ENCODE results near the gene PDCD2. TPM values are rescaled to one million over a fixed set of nuclear protein-coding genes. Genes with fewer than 3 reads are reported as not detected.
"Not testable (repeated sequence)": the region's sequence is repeated elsewhere in the genome, so short reads cannot be mapped to it uniquely, and the experiment has no call there.

PDCD2 gene
- 100 to 1,000 TPM in 1 of 2 donors, 10 to 100 TPM in 1; 65.1 to 117 TPM for total RNA-seq

- Mint-ChIP-seq H3K27ac (peak within 1 kb of the TSS; percentile 85 to 96), H3K9me3 (no peaks in the 10 kb centered on the region), H3K36me3 (peaks cover 34 to 36% of the 10 kb centered on the region in 2 donors)
- peak; percentile 89 to 90 for DNase-seq (ENCODE audit: low spot score in 2 of 2)
- peak; percentile 98 for ATAC-seq
Measured at GRCh38 chr6:170584181-170584953, at the start of gene PDCD2. TSS of gene PDCD2 (minus strand) at chr6:170584637. CDS start at chr6:170584581, 56 bp downstream.

- not testable (repeated sequence) for H3K9me3 Mint-ChIP-seq; H3K27ac Mint-ChIP-seq; DNase-seq (ENCODE audit: low spot score in 2 of 2); H3K36me3 Mint-ChIP-seq; ATAC-seq
Measured at GRCh38 chr6:170616020-170616554, 31.6 kb upstream of the PDCD2 start.

GRCh38 chr6:170612256-170612804 is 27.9 kb upstream of the PDCD2 start:
- not testable (repeated sequence) for H3K36me3 Mint-ChIP-seq; H3K9me3 Mint-ChIP-seq; DNase-seq (ENCODE audit: low spot score in 2 of 2); H3K27ac Mint-ChIP-seq
- ATAC-seq: peak; percentile 93 to 95

GRCh38 chr6:170609225-170609624 is 24.8 kb upstream of the PDCD2 start:
- H3K36me3 Mint-ChIP-seq; ATAC-seq; DNase-seq (ENCODE audit: low spot score in 2 of 2); H3K9me3 Mint-ChIP-seq; H3K27ac Mint-ChIP-seq: not testable (repeated sequence)

- Mint-ChIP-seq H3K27ac (no peak overlapping the region), H3K9me3 (no peaks in the 10 kb centered on the region), H3K36me3 (no peaks in the 10 kb centered on the region)
- ATAC-seq: no peak
- DNase-seq (ENCODE audit: low spot score in 2 of 2): no peak
Measured at GRCh38 chr6:170605574-170606259, 21.3 kb upstream of the PDCD2 start.

GRCh38 chr6:170597278-170597677 is 12.8 kb upstream of the PDCD2 start:
- no peak for ATAC-seq
- H3K9me3 Mint-ChIP-seq: peaks cover 7 to 14% of the 10 kb centered on the region in 2 donors
- peaks cover 13 to 26% of the 10 kb centered on the region in 2 donors for H3K36me3 Mint-ChIP-seq
- DNase-seq (ENCODE audit: low spot score in 2 of 2): no peak
- no peak overlapping the region for H3K27ac Mint-ChIP-seq

GRCh38 chr6:170596426-170596825 is 12.0 kb upstream of the PDCD2 start:
- ATAC-seq: no peak
- peaks cover 16 to 23% of the 10 kb centered on the region in 2 donors for H3K9me3 Mint-ChIP-seq
- H3K27ac Mint-ChIP-seq: no peak overlapping the region
- H3K36me3 Mint-ChIP-seq: peaks cover 13 to 34% of the 10 kb centered on the region in 2 donors
- DNase-seq (ENCODE audit: low spot score in 2 of 2): no peak

- Mint-ChIP-seq H3K36me3 (peaks cover 20 to 51% of the 10 kb centered on the region in 2 donors), H3K27ac (no peak overlapping the region), H3K9me3 (peaks cover 26 to 28% of the 10 kb centered on the region in 2 donors)
- DNase-seq (ENCODE audit: low spot score in 2 of 2): no peak
- ATAC-seq: no peak
Measured at GRCh38 chr6:170590725-170591124, 6.3 kb upstream of the PDCD2 start.

- Mint-ChIP-seq H3K36me3 (peaks cover 34 to 40% of the 10 kb centered on the region in 2 donors), H3K9me3 (no peaks in the 10 kb centered on the region), H3K27ac (peak overlapping the region; percentile 85 to 96)
- ATAC-seq (peak in 1 of 2 donors; percentile 2), DNase-seq (ENCODE audit: low spot score in 2 of 2) (no peak)
Measured at GRCh38 chr6:170584954-170585498, 589 bp upstream of the PDCD2 start.

- ATAC-seq (no peak), DNase-seq (ENCODE audit: low spot score in 2 of 2) (no peak)
- H3K9me3 Mint-ChIP-seq: no peaks in the 10 kb centered on the region
- H3K27ac Mint-ChIP-seq: peak overlapping the region; percentile 85 to 94
- peaks cover 34 to 42% of the 10 kb centered on the region in 2 donors for H3K36me3 Mint-ChIP-seq
Measured at GRCh38 chr6:170583756-170584180, 669 bp downstream of the PDCD2 start.

GRCh38 chr6:170578909-170579308 is 5.5 kb downstream of the PDCD2 start:
- H3K27ac Mint-ChIP-seq: peak overlapping the region in 1 of 2 donors; percentile 18
- peaks cover 28 to 42% of the 10 kb centered on the region in 2 donors for H3K36me3 Mint-ChIP-seq

GRCh38 chr6:170575250-170575649 is 9.2 kb downstream of the PDCD2 start:
- ATAC-seq (no peak), DNase-seq (ENCODE audit: low spot score in 2 of 2) (no peak)
- H3K27ac Mint-ChIP-seq: no peak overlapping the region
- H3K36me3 Mint-ChIP-seq: peaks cover 3 to 15% of the 10 kb centered on the region in 2 donors
- no peaks in the 10 kb centered on the region for H3K9me3 Mint-ChIP-seq

More at GRCh38 chr6:170578909-170579308, 5.5 kb downstream of the PDCD2 start:
- H3K9me3 Mint-ChIP-seq: no peaks in the 10 kb centered on the region
- no peak for ATAC-seq
- DNase-seq (ENCODE audit: low spot score in 2 of 2): no peak

GRCh38 chr6:170572704-170573466 is 11.6 kb downstream of the PDCD2 start:
- H3K9me3 Mint-ChIP-seq: no peaks in the 10 kb centered on the region

GRCh38 chr6:170564936-170565530 is 19.4 kb downstream of the PDCD2 start:
- Mint-ChIP-seq H3K9me3 (no peaks in the 10 kb centered on the region), H3K27ac (no peak overlapping the region), H3K36me3 (peaks cover 10 to 12% of the 10 kb centered on the region in 2 donors)
- DNase-seq (ENCODE audit: low spot score in 2 of 2) (no peak), ATAC-seq (no peak)

More at GRCh38 chr6:170572704-170573466, 11.6 kb downstream of the PDCD2 start:
- Mint-ChIP-seq H3K27ac (no peak overlapping the region), H3K36me3 (peaks cover 7 to 9% of the 10 kb centered on the region in 2 donors)
- ATAC-seq (no peak), DNase-seq (ENCODE audit: low spot score in 2 of 2) (no peak)

- peak overlapping the region in 1 of 2 donors; percentile 68 for H3K27ac Mint-ChIP-seq
- ATAC-seq: no peak
- DNase-seq (ENCODE audit: low spot score in 2 of 2): no peak
- no peaks in the 10 kb centered on the region for H3K9me3 Mint-ChIP-seq
- H3K36me3 Mint-ChIP-seq: peaks cover 10 to 15% of the 10 kb centered on the region in 2 donors
Measured at GRCh38 chr6:170561555-170561954, 22.9 kb downstream of the PDCD2 start.

Measured in activated naive CD4-positive, alpha-beta T cell treated with anti-CD3 and anti-CD28 coated beads, Interleukin-2, amount 50 U/mL, for 72 hours (primary cell).